A549 (cell line): ENCODE data around the gene CERS6.

Source experiments
- ESRRA ChIP-seq: fragments of 150-350 bp; IDR thresholded peaks from 2 replicates; pipeline ENCODE4 v1.6.1; 2014; ENCODE audit warnings: mild to moderate bottlenecking, low read length, borderline replicate concordance
- MAFK ChIP-seq: fragments of 450-650 bp; IDR thresholded peaks from 2 replicates; pipeline ENCODE4 v1.6.1; 2014; ENCODE audit not compliant: partially characterized antibody
- MYC ChIP-seq: IDR thresholded peaks from 2 replicates; pipeline ENCODE4 v1.6.1; 2012; ENCODE audit warnings: mild to moderate bottlenecking, inconsistent platforms, low read length, improper control_type of control experiment, borderline replicate concordance
- NFE2L2 ChIP-seq: fragments of 150-350 bp; conservative IDR thresholded peaks from 2 replicates; pipeline ENCODE4 v1.6.1; 2014; ENCODE audit warnings: low read length
- TF ChIP-seq, protein P1 (sequence below): fragments of >200 bp; sonication (Bioruptor Twin); formaldehyde crosslinking; IDR thresholded peaks from 3 replicates; pipeline ENCODE4 v1.5.1; 2016
- TF ChIP-seq, protein P2 (sequence below): IDR thresholded peaks from 2 replicates; pipeline ENCODE4 v1.6.1; 2012; ENCODE audit warnings: low read depth, borderline replicate concordance
- TF ChIP-seq, protein P3 (sequence below): fragments of >200 bp; sonication (Bioruptor Twin); formaldehyde crosslinking; IDR thresholded peaks from 3 replicates; pipeline ENCODE4 v1.6.1; 2016

DNA sequence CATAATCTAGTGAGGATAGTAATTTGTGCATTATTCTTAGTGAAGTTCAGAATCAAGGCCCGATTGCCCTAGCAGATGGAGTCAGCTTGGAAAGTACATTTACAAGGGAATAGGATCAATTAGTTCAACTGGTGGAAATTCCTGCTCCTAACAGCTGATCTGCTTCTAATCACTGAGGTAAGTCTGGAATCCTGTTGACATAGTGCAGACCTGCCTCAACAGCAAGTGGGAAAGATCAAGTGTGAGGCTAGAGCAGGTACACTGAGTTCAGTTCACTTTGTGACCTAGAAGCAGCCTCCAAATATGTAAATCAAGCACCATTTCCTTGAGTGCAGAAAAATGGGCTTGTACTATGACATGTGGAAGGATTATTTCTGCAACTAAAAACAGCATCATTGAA is 235.1 kb downstream of the CERS6 start:
- TF ChIP-seq, protein P1, sequence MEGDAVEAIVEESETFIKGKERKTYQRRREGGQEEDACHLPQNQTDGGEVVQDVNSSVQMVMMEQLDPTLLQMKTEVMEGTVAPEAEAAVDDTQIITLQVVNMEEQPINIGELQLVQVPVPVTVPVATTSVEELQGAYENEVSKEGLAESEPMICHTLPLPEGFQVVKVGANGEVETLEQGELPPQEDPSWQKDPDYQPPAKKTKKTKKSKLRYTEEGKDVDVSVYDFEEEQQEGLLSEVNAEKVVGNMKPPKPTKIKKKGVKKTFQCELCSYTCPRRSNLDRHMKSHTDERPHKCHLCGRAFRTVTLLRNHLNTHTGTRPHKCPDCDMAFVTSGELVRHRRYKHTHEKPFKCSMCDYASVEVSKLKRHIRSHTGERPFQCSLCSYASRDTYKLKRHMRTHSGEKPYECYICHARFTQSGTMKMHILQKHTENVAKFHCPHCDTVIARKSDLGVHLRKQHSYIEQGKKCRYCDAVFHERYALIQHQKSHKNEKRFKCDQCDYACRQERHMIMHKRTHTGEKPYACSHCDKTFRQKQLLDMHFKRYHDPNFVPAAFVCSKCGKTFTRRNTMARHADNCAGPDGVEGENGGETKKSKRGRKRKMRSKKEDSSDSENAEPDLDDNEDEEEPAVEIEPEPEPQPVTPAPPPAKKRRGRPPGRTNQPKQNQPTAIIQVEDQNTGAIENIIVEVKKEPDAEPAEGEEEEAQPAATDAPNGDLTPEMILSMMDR: no peak
- TF ChIP-seq, protein P2, sequence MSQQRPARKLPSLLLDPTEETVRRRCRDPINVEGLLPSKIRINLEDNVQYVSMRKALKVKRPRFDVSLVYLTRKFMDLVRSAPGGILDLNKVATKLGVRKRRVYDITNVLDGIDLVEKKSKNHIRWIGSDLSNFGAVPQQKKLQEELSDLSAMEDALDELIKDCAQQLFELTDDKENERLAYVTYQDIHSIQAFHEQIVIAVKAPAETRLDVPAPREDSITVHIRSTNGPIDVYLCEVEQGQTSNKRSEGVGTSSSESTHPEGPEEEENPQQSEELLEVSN: no peak
- TF ChIP-seq NFE2L2 (no peak), MAFK (no peak), ESRRA (no peak), MYC (no peak)
- TF ChIP-seq, protein P3, sequence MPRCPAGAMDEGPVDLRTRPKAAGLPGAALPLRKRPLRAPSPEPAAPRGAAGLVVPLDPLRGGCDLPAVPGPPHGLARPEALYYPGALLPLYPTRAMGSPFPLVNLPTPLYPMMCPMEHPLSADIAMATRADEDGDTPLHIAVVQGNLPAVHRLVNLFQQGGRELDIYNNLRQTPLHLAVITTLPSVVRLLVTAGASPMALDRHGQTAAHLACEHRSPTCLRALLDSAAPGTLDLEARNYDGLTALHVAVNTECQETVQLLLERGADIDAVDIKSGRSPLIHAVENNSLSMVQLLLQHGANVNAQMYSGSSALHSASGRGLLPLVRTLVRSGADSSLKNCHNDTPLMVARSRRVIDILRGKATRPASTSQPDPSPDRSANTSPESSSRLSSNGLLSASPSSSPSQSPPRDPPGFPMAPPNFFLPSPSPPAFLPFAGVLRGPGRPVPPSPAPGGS: no peak
